Measurements from ENCODE around the gene SHANK2. TPM values are rescaled to one million over a fixed set of nuclear protein-coding genes. Genes with fewer than 3 reads are reported as not detected.
A peak's percentile ranks its signal among the peaks of the same experiment; 100 is the strongest.

SHANK2 gene
- total RNA-seq, 4 donors from 2014 or later: 5.9 to 14.0 (median 10.1) TPM

DNA sequence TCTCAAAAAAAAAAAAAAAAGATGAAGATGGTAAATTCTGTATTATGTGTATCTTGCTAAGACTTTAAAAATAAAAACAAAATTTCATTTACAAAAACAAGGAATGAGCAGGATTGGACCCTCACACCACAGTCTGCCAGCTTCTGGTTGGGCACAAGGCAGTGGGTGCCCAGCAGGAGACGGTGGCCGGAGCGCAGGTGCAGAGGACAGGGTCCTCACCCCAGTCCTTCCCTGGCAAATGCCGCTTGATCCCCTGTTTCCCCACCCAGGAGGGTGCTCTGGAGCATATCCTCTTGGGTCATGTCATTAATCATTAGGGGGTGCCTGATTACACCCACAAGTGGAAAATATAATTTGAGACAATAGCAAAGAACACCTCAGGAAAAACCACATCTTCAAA is 31.2 kb downstream of the SHANK2 start:
- no peak for TF ChIP-seq POLR2AphosphoS5 (IDR thresholded peaks at IDR 0.05)
- TF ChIP-seq POLR2A (IDR thresholded peaks at IDR 0.05): no peak
- TF ChIP-seq, protein P1, sequence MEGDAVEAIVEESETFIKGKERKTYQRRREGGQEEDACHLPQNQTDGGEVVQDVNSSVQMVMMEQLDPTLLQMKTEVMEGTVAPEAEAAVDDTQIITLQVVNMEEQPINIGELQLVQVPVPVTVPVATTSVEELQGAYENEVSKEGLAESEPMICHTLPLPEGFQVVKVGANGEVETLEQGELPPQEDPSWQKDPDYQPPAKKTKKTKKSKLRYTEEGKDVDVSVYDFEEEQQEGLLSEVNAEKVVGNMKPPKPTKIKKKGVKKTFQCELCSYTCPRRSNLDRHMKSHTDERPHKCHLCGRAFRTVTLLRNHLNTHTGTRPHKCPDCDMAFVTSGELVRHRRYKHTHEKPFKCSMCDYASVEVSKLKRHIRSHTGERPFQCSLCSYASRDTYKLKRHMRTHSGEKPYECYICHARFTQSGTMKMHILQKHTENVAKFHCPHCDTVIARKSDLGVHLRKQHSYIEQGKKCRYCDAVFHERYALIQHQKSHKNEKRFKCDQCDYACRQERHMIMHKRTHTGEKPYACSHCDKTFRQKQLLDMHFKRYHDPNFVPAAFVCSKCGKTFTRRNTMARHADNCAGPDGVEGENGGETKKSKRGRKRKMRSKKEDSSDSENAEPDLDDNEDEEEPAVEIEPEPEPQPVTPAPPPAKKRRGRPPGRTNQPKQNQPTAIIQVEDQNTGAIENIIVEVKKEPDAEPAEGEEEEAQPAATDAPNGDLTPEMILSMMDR (IDR thresholded peaks at IDR 0.05): no peak
- TF ChIP-seq EP300 (IDR thresholded peaks at IDR 0.05): no peak
- WGBS: 91% methylated on average over 4 of the region's 4 CpGs
- H3K27ac ChIP-seq: no peak overlapping the region

DNA sequence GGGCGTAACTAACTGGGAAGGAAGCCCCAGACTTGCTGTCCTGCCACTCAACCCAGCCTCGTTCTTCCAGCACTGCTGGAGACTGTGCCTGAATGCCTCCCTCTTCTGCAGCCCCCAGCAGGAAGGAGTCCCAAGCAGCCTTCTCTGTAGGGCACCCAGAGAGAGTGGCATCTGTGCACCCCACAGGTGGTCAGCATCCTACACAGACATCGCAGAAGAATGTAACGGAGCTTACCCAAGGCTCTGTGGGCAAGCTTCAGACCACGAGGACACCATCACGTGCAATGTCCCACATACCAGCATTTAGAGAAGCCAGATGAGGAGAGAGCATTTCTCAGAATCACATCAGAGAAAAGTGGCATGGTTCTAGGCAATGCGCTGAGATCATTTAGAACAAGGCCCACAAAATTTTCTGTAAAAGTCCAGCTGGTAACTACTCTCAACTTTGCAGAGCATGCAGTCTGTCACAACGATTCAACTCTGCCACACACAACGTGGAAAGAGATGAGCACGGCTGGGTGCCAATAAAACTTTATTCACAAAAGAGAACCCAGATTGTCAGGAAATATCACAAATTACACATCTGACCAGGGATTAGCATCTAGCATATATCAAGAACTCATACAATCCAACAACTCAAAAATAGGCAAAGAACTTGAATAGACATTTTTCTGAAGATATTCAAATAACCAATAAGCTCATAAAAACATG is 33.4 kb downstream of the SHANK2 start:
- Histone ChIP-seq H3K27ac (no peak overlapping the region), H3K9me3 (no peaks in the 10 kb centered on the region), H3K4me1 (no peaks in the 10 kb centered on the region), H3K36me3 (no peaks in the 10 kb centered on the region), H3K4me3 (no peak overlapping the region), H3K27me3 (peaks cover 12% of the 10 kb centered on the region)
- WGBS: 82% methylated on average over 10 of the region's 10 CpGs
- TF ChIP-seq, protein P1 (IDR thresholded peaks at IDR 0.05): no peak
- TF ChIP-seq EP300 (IDR thresholded peaks at IDR 0.05) (no peak), POLR2AphosphoS5 (IDR thresholded peaks at IDR 0.05) (no peak), POLR2A (IDR thresholded peaks at IDR 0.05) (no peak)
- DNase-seq (ENCODE audit: low spot score in 2 of 2): peak in 1 of 2 donors; percentile 5

More for the DNA sequence above, 31.2 kb downstream of the SHANK2 start:
- no peaks in the 10 kb centered on the region for H3K36me3 ChIP-seq
- DNase-seq (ENCODE audit: low spot score in 2 of 2): peak in 1 of 2 donors; percentile 14
- H3K4me3 ChIP-seq: no peak overlapping the region
- no peaks in the 10 kb centered on the region for H3K4me1 ChIP-seq
- peaks cover 1% of the 10 kb centered on the region for H3K9me3 ChIP-seq
- peaks cover 8% of the 10 kb centered on the region for H3K27me3 ChIP-seq

DNA sequence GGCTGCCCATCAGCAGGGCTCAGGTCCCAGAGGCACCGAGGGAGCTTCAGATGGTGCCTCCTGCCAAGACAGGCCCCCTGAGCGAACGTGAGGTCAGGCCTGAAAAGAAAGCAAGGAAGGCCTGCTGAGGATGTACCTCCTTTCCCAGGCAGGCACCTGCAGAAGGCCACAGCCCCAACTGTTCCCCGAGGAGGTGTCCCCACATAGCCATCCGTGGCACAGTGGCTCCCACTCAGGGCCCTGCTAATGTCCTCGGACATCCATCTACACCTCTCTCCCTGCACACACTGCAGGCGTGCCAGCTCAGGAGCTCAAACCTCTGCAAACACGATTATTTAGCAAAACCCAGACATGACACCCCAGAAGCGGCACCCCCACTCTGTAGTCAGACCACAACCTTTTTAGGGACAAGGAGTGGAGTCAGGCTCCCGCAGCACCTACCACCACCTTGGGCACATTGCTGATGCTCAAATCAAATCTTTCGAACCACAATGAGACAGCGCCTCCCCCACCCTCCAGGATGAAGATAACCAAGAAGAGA is 36.9 kb downstream of the SHANK2 start:
- WGBS: 87% methylated on average over 11 of the region's 12 CpGs
- peak in 1 of 2 donors; percentile 34 for DNase-seq (ENCODE audit: low spot score in 2 of 2)
- no peak for TF ChIP-seq EP300 (IDR thresholded peaks at IDR 0.05)
- TF ChIP-seq POLR2AphosphoS5 (IDR thresholded peaks at IDR 0.05): no peak
- TF ChIP-seq, protein P1 (IDR thresholded peaks at IDR 0.05): no peak
- no peak for TF ChIP-seq POLR2A (IDR thresholded peaks at IDR 0.05)

DNA sequence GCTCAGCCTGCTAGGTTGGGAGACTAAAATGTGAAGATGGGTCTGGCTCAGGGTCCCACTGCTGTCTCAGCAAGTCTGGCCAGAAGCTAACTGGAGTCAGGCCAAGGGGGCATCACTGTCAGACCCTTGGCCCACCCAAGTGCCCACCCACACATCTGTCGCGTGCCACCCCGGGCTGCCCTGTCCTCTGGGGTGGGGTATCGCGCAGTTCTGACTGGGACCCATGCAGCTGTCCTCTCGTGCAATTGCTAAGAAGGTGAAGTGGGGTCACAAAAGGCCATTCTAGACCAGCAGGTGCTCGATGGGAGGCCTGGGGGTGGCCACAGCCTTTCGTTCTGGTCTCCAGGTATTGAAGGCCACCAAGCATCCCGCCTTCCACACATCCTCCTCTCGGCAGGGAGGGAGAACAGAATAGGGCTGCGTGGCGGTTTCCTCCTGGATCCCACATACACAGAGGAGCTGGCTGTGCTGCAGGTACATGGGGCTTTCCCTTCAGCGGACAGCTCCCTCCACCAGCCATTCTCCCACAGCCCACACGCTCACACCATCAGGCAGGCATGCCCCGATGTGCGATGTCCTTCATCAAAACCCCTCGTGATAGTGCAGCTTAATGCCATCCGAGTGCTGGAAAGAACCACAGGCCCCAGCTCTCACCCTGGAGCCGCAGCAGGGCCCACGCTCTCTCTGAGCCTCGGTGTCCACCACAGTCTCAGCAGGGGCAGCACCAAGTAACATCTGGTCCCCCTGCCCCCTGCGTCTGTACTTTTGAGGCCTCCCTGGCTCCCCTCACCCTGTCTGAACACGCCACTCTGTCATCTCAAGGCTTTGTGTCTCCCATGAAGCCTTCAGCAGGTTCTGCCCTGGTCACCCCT is 37.6 kb downstream of the SHANK2 start:
- TF ChIP-seq POLR2A (IDR thresholded peaks at IDR 0.05): no peak
- TF ChIP-seq, protein P1 (IDR thresholded peaks at IDR 0.05): no peak
- no peak for TF ChIP-seq POLR2AphosphoS5 (IDR thresholded peaks at IDR 0.05)
- TF ChIP-seq EP300 (IDR thresholded peaks at IDR 0.05): no peak
- H3K27ac ChIP-seq: no peak overlapping the region
- no peaks in the 10 kb centered on the region for H3K9me3 ChIP-seq
- 91% methylated on average over 15 of the region's 23 CpGs for WGBS
- peak in 1 of 2 donors; percentile 33 for DNase-seq (ENCODE audit: low spot score in 2 of 2)
- peaks cover 26% of the 10 kb centered on the region for H3K27me3 ChIP-seq
- H3K36me3 ChIP-seq: no peaks in the 10 kb centered on the region
- H3K4me3 ChIP-seq: no peak overlapping the region
- peaks cover 2% of the 10 kb centered on the region for H3K4me1 ChIP-seq

More for the DNA sequence above, 36.9 kb downstream of the SHANK2 start:
- H3K4me1 ChIP-seq: peaks cover 2% of the 10 kb centered on the region
- H3K36me3 ChIP-seq: no peaks in the 10 kb centered on the region
- H3K4me3 ChIP-seq: no peak overlapping the region
- H3K9me3 ChIP-seq: no peaks in the 10 kb centered on the region
- no peak overlapping the region for H3K27ac ChIP-seq
- H3K27me3 ChIP-seq: peaks cover 26% of the 10 kb centered on the region
